Measurements from ENCODE around the gene PLCZ1. TPM values are rescaled to one million over a fixed set of nuclear protein-coding genes. Genes with fewer than 3 reads are reported as not detected.
"Not testable (repeated sequence)": the region's sequence is repeated elsewhere in the genome, so short reads cannot be mapped to it uniquely, and the experiment has no call there.

Gene PLCZ1
- total RNA-seq (not detected), polyA plus RNA-seq (not detected)

GRCh38 chr12:18737819-18738218, at the start of gene PLCZ1, which contains the start of gene CAPZA3:
Gene PLCZ1 (minus strand): TSS chr12:18738012. CDS start chr12:18737371, 641 bp downstream.
Gene CAPZA3 (plus strand): TSS chr12:18738119. CDS start chr12:18738269, 150 bp downstream.
- no peak for ATAC-seq (ENCODE audit: low read depth in 2 of 2)

GRCh38 chr12:18785465-18785864, 47.7 kb upstream of the PLCZ1 start:
- H3K27ac ChIP-seq (ENCODE audit: insufficient read depth, low read length, poor library complexity, severe bottlenecking); H3K4me1 Mint-ChIP-seq; H3K36me3 ChIP-seq (ENCODE audit: control insufficient read depth, insufficient read depth, low read length); DNase-seq; H3K9me3 ChIP-seq (ENCODE audit: control insufficient read depth in 2 of 2, low read length in 2 of 2); H3K36me3 Mint-ChIP-seq; H3K27me3 Mint-ChIP-seq; H3K4me3 Mint-ChIP-seq; ATAC-seq (ENCODE audit: low read depth in 2 of 2); H3K27me3 ChIP-seq (ENCODE audit: control insufficient read depth, insufficient read depth, low read length); H3K27ac Mint-ChIP-seq; H3K4me3 ChIP-seq (ENCODE audit: low read depth, low read length); H3K4me1 ChIP-seq (ENCODE audit: control insufficient read depth, insufficient read depth, low read length, poor library complexity, severe bottlenecking): not testable (repeated sequence)
- H3K9me3 Mint-ChIP-seq: peaks cover 2 to 30% (median 11%) of the 10 kb centered on the region in 7 donors

More at GRCh38 chr12:18737819-18738218, at the start of gene PLCZ1, which contains the start of gene CAPZA3:
- Histone ChIP-seq H3K9me3 (ENCODE audit: control insufficient read depth in 2 of 2, low read length in 2 of 2) (no peaks in the 10 kb centered on the region), H3K27me3 (ENCODE audit: control insufficient read depth, insufficient read depth, low read length) (no peaks in the 10 kb centered on the region), H3K4me1 (ENCODE audit: control insufficient read depth, insufficient read depth, low read length, poor library complexity, severe bottlenecking) (no peaks in the 10 kb centered on the region), H3K36me3 (ENCODE audit: control insufficient read depth, insufficient read depth, low read length) (no peaks in the 10 kb centered on the region), H3K27ac (ENCODE audit: insufficient read depth, low read length, poor library complexity, severe bottlenecking) (no peak within 1 kb of the TSS), H3K4me3 (ENCODE audit: low read depth, low read length) (no peak within 1 kb of the TSS)
- no peaks in the 10 kb centered on the region for H3K36me3 Mint-ChIP-seq
- no peak within 1 kb of the TSS for H3K27ac Mint-ChIP-seq
- H3K4me3 Mint-ChIP-seq: no peak within 1 kb of the TSS
- H3K9me3 Mint-ChIP-seq: peaks cover 0 to 14% (median 6%) of the 10 kb centered on the region in 7 donors
- no peaks in the 10 kb centered on the region for H3K4me1 Mint-ChIP-seq
- H3K27me3 Mint-ChIP-seq: no peaks in the 10 kb centered on the region
- no peak for DNase-seq

- H3K36me3 ChIP-seq (ENCODE audit: control insufficient read depth, insufficient read depth, low read length): no peaks in the 10 kb centered on the region
- Mint-ChIP-seq H3K9me3 (peaks cover 4 to 36% (median 11%) of the 10 kb centered on the region in 7 donors), H3K4me3 (no peak overlapping the region), H3K36me3 (no peaks in the 10 kb centered on the region), H3K27me3 (no peaks in the 10 kb centered on the region), H3K4me1 (no peaks in the 10 kb centered on the region), H3K27ac (no peak overlapping the region)
- no peak for ATAC-seq (ENCODE audit: low read depth in 2 of 2)
- no peak overlapping the region for H3K4me3 ChIP-seq (ENCODE audit: low read depth, low read length)
- no peaks in the 10 kb centered on the region for H3K4me1 ChIP-seq (ENCODE audit: control insufficient read depth, insufficient read depth, low read length, poor library complexity, severe bottlenecking)
- peaks cover 0 to 2% of the 10 kb centered on the region in 2 experiments for H3K9me3 ChIP-seq (ENCODE audit: control insufficient read depth in 2 of 2, low read length in 2 of 2)
- H3K27me3 ChIP-seq (ENCODE audit: control insufficient read depth, insufficient read depth, low read length): no peaks in the 10 kb centered on the region
- H3K27ac ChIP-seq (ENCODE audit: insufficient read depth, low read length, poor library complexity, severe bottlenecking): no peak overlapping the region
- no peak for DNase-seq
These were observed 45.0 kb upstream of the PLCZ1 start for GRCh38 chr12:18782827-18783226.

GRCh38 chr12:18766479-18766878, 28.7 kb upstream of the PLCZ1 start:
- not testable (repeated sequence) for H3K27ac ChIP-seq (ENCODE audit: insufficient read depth, low read length, poor library complexity, severe bottlenecking); H3K27ac Mint-ChIP-seq; ATAC-seq (ENCODE audit: low read depth in 2 of 2); DNase-seq; H3K4me3 ChIP-seq (ENCODE audit: low read depth, low read length); H3K27me3 Mint-ChIP-seq; H3K36me3 ChIP-seq (ENCODE audit: control insufficient read depth, insufficient read depth, low read length); H3K4me1 Mint-ChIP-seq; H3K27me3 ChIP-seq (ENCODE audit: control insufficient read depth, insufficient read depth, low read length); H3K4me3 Mint-ChIP-seq; H3K36me3 Mint-ChIP-seq; H3K4me1 ChIP-seq (ENCODE audit: control insufficient read depth, insufficient read depth, low read length, poor library complexity, severe bottlenecking); H3K9me3 ChIP-seq (ENCODE audit: control insufficient read depth in 2 of 2, low read length in 2 of 2)
- peaks cover 4 to 20% (median 10%) of the 10 kb centered on the region in 7 donors for H3K9me3 Mint-ChIP-seq

GRCh38 chr12:18755341-18755740, 17.5 kb upstream of the PLCZ1 start:
- no peaks in the 10 kb centered on the region for H3K27me3 ChIP-seq (ENCODE audit: control insufficient read depth, insufficient read depth, low read length)
- Mint-ChIP-seq H3K4me3 (no peak overlapping the region), H3K36me3 (no peaks in the 10 kb centered on the region), H3K27ac (no peak overlapping the region), H3K27me3 (no peaks in the 10 kb centered on the region), H3K9me3 (peaks cover 0 to 8% (median 3%) of the 10 kb centered on the region in 7 donors), H3K4me1 (no peaks in the 10 kb centered on the region)
- no peaks in the 10 kb centered on the region for H3K9me3 ChIP-seq (ENCODE audit: control insufficient read depth in 2 of 2, low read length in 2 of 2)
- no peak for ATAC-seq (ENCODE audit: low read depth in 2 of 2)
- no peak for DNase-seq
- H3K4me1 ChIP-seq (ENCODE audit: control insufficient read depth, insufficient read depth, low read length, poor library complexity, severe bottlenecking): no peaks in the 10 kb centered on the region
- no peak overlapping the region for H3K27ac ChIP-seq (ENCODE audit: insufficient read depth, low read length, poor library complexity, severe bottlenecking)
- H3K36me3 ChIP-seq (ENCODE audit: control insufficient read depth, insufficient read depth, low read length): no peaks in the 10 kb centered on the region
- no peak overlapping the region for H3K4me3 ChIP-seq (ENCODE audit: low read depth, low read length)

GRCh38 chr12:18754124-18754707, 16.4 kb upstream of the PLCZ1 start:
- Mint-ChIP-seq H3K27ac (no peak overlapping the region), H3K4me3 (no peak overlapping the region), H3K9me3 (peaks cover 0 to 8% (median 3%) of the 10 kb centered on the region in 7 donors), H3K4me1 (no peaks in the 10 kb centered on the region), H3K27me3 (no peaks in the 10 kb centered on the region), H3K36me3 (no peaks in the 10 kb centered on the region)
- no peaks in the 10 kb centered on the region for H3K36me3 ChIP-seq (ENCODE audit: control insufficient read depth, insufficient read depth, low read length)
- no peaks in the 10 kb centered on the region for H3K27me3 ChIP-seq (ENCODE audit: control insufficient read depth, insufficient read depth, low read length)
- H3K4me3 ChIP-seq (ENCODE audit: low read depth, low read length): no peak overlapping the region
- ATAC-seq (ENCODE audit: low read depth in 2 of 2): no peak
- no peak for DNase-seq
- no peak overlapping the region for H3K27ac ChIP-seq (ENCODE audit: insufficient read depth, low read length, poor library complexity, severe bottlenecking)
- H3K4me1 ChIP-seq (ENCODE audit: control insufficient read depth, insufficient read depth, low read length, poor library complexity, severe bottlenecking): no peaks in the 10 kb centered on the region
- no peaks in the 10 kb centered on the region for H3K9me3 ChIP-seq (ENCODE audit: control insufficient read depth in 2 of 2, low read length in 2 of 2)

- Histone ChIP-seq H3K4me3 (ENCODE audit: low read depth, low read length) (no peak overlapping the region), H3K9me3 (ENCODE audit: control insufficient read depth in 2 of 2, low read length in 2 of 2) (no peaks in the 10 kb centered on the region), H3K27ac (ENCODE audit: insufficient read depth, low read length, poor library complexity, severe bottlenecking) (no peak overlapping the region), H3K36me3 (ENCODE audit: control insufficient read depth, insufficient read depth, low read length) (no peaks in the 10 kb centered on the region), H3K4me1 (ENCODE audit: control insufficient read depth, insufficient read depth, low read length, poor library complexity, severe bottlenecking) (no peaks in the 10 kb centered on the region), H3K27me3 (ENCODE audit: control insufficient read depth, insufficient read depth, low read length) (no peaks in the 10 kb centered on the region)
- Mint-ChIP-seq H3K27me3 (no peaks in the 10 kb centered on the region), H3K9me3 (peaks cover 0 to 8% (median 3%) of the 10 kb centered on the region in 7 donors), H3K4me1 (no peaks in the 10 kb centered on the region), H3K27ac (no peak overlapping the region), H3K4me3 (no peak overlapping the region), H3K36me3 (no peaks in the 10 kb centered on the region)
- ATAC-seq (ENCODE audit: low read depth in 2 of 2): no peak
- DNase-seq: no peak
These were observed 15.8 kb upstream of the PLCZ1 start for GRCh38 chr12:18753481-18754123.

GRCh38 chr12:18752947-18753346, 15.1 kb upstream of the PLCZ1 start:
- no peaks in the 10 kb centered on the region for H3K27me3 ChIP-seq (ENCODE audit: control insufficient read depth, insufficient read depth, low read length)

More at GRCh38 chr12:18752947-18753346, 15.1 kb upstream of the PLCZ1 start:
- no peak overlapping the region for H3K4me3 Mint-ChIP-seq
- no peaks in the 10 kb centered on the region for H3K27me3 Mint-ChIP-seq
- H3K27ac ChIP-seq (ENCODE audit: insufficient read depth, low read length, poor library complexity, severe bottlenecking): no peak overlapping the region
- no peaks in the 10 kb centered on the region for H3K36me3 Mint-ChIP-seq
- H3K9me3 Mint-ChIP-seq: peaks cover 0 to 7% (median 3%) of the 10 kb centered on the region in 7 donors
- DNase-seq (no peak), ATAC-seq (ENCODE audit: low read depth in 2 of 2) (no peak)
- H3K36me3 ChIP-seq (ENCODE audit: control insufficient read depth, insufficient read depth, low read length): no peaks in the 10 kb centered on the region
- H3K4me1 ChIP-seq (ENCODE audit: control insufficient read depth, insufficient read depth, low read length, poor library complexity, severe bottlenecking): no peaks in the 10 kb centered on the region
- H3K27ac Mint-ChIP-seq: no peak overlapping the region
- H3K4me3 ChIP-seq (ENCODE audit: low read depth, low read length): no peak overlapping the region
- H3K9me3 ChIP-seq (ENCODE audit: control insufficient read depth in 2 of 2, low read length in 2 of 2): no peaks in the 10 kb centered on the region
- H3K4me1 Mint-ChIP-seq: no peaks in the 10 kb centered on the region

All from CD4-positive, CD25-positive, alpha-beta regulatory T cell (primary cell).